ENCODE measurements around the gene TUBGCP3. TPM values are rescaled to one million over a fixed set of nuclear protein-coding genes. Genes with fewer than 3 reads are reported as not detected.

Gene TUBGCP3
- total RNA-seq, 1 donor from 2014 or later, result 31.8 TPM

DNA sequence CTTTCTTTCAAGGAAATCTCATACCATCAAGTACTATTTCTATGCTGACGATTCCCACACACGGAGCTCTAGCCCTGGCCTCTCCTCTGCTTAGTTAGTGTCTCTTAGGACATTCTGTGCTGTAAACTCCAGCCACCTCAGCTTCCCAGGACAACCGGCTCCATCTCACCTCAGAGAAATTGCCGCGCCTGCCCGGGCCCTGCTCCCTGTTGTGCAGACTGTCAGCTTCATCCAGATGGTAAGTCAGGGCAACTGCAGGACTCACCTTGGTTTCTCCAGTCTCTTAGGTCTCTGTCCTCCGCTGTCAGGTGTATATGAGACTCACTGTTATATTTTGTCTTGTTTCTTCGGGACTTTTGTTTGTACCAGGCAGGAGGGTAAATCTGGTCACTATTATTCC, 113.1 kb downstream of the TUBGCP3 start:
- H3K27me3 Mint-ChIP-seq, result no peaks in the 10 kb centered on the region
- H3K27ac Mint-ChIP-seq, result no peak overlapping the region
- no peak overlapping the region for H3K4me3 Mint-ChIP-seq (ENCODE audit: low read depth)
- peaks cover 4% of the 10 kb centered on the region for H3K36me3 Mint-ChIP-seq (ENCODE audit: insufficient read depth)
- peaks cover 11% of the 10 kb centered on the region for H3K9me3 Mint-ChIP-seq (ENCODE audit: low read depth)
- H3K4me1 Mint-ChIP-seq (ENCODE audit: low read depth), result no peaks in the 10 kb centered on the region
- TF ChIP-seq, protein P1, sequence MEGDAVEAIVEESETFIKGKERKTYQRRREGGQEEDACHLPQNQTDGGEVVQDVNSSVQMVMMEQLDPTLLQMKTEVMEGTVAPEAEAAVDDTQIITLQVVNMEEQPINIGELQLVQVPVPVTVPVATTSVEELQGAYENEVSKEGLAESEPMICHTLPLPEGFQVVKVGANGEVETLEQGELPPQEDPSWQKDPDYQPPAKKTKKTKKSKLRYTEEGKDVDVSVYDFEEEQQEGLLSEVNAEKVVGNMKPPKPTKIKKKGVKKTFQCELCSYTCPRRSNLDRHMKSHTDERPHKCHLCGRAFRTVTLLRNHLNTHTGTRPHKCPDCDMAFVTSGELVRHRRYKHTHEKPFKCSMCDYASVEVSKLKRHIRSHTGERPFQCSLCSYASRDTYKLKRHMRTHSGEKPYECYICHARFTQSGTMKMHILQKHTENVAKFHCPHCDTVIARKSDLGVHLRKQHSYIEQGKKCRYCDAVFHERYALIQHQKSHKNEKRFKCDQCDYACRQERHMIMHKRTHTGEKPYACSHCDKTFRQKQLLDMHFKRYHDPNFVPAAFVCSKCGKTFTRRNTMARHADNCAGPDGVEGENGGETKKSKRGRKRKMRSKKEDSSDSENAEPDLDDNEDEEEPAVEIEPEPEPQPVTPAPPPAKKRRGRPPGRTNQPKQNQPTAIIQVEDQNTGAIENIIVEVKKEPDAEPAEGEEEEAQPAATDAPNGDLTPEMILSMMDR (IDR thresholded peaks at IDR 0.05; ENCODE audit: unreplicated experiment), result no peak
- no peak for DNase-seq (ENCODE audit: low spot score, unreplicated experiment)

DNA sequence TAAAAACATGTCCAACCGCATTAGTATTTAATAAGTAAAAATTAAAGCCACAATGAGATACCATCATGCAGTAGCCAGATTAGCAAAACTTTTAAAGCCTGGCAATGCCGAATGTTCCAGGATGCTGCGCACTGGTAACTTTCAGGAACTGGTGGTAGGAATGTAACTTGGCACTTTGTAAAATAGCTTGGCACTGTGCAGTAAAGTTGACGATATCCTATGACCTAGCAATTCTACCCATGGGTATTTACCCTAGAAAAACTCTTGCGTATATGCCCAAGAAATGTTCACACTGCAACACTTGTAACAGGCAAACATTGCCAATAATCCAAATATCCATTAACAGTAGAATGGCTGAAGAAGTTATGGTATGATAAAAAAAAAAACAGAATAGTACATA, 114.1 kb downstream of the TUBGCP3 start:
- no peaks in the 10 kb centered on the region for H3K27me3 Mint-ChIP-seq
- H3K36me3 Mint-ChIP-seq (ENCODE audit: insufficient read depth), result peaks cover 4% of the 10 kb centered on the region
- H3K9me3 Mint-ChIP-seq (ENCODE audit: low read depth), result peaks cover 11% of the 10 kb centered on the region
- no peak for DNase-seq (ENCODE audit: low spot score, unreplicated experiment)
- H3K4me1 Mint-ChIP-seq (ENCODE audit: low read depth), result no peaks in the 10 kb centered on the region
- no peak overlapping the region for H3K27ac Mint-ChIP-seq
- TF ChIP-seq, protein P1 (IDR thresholded peaks at IDR 0.05; ENCODE audit: unreplicated experiment), result peak; percentile 12
- H3K4me3 Mint-ChIP-seq (ENCODE audit: low read depth), result no peak overlapping the region

DNA sequence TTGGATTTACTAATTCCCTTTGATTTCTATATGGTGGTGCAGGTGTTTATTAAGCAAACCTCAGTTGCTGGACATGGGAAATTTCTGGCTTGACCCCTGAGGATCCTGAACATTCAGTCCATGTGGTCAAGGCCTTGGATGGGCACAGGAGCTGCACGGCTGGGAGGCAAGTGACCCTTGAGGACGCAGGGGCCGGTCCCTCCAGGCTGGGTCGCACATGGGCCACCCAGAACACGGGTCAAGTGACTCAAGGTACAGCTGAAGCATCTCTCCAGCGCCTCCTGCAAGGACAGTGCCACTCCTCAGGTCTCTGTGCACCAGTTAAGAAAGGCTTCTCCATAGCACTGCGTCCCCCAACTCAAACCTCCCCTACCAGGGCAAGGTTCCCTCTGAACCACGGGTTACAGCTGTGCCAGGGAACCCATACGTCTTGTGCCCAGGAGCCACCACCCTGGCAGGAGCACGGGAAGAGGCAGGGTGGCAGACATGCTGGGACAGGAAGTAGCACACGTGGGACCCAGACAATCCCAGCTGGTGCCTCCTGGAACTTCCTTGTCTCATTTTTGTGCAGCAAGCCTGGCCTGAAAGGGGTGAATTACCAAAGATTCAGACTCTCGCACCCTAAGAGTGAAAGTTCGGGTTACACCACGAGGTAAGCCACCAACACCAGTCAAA, 118.7 kb downstream of the TUBGCP3 start:
- Mint-ChIP-seq H3K9me3 (ENCODE audit: low read depth) (peaks cover 11% of the 10 kb centered on the region), H3K27ac (no peak overlapping the region), H3K27me3 (no peaks in the 10 kb centered on the region), H3K4me3 (ENCODE audit: low read depth) (no peak overlapping the region), H3K4me1 (ENCODE audit: low read depth) (no peaks in the 10 kb centered on the region), H3K36me3 (ENCODE audit: insufficient read depth) (peaks cover 4% of the 10 kb centered on the region)
- no peak for DNase-seq (ENCODE audit: low spot score, unreplicated experiment)
- TF ChIP-seq, protein P1 (IDR thresholded peaks at IDR 0.05; ENCODE audit: unreplicated experiment), result no peak

DNA sequence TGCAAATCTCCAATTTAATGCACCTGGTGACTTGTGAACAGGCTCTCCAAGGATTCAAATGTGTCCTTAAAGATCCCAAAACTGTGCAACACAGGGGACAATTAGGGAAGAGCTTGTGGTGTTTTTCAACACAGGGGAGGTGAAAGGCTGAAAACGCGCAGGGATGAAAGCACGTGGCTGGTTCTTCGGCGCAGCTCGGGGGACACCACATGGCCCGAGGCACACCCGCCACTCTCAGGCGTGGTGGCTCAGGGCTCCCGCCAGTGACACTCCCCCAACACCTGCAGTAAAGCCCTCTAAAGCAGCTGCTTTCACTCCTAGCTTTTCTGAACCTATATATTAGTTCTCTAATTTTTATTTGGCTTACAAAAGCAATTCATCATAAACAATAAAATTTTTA, 119.9 kb downstream of the TUBGCP3 start:
- H3K27me3 Mint-ChIP-seq, result no peaks in the 10 kb centered on the region
- no peak for DNase-seq (ENCODE audit: low spot score, unreplicated experiment)
- peaks cover 4% of the 10 kb centered on the region for H3K36me3 Mint-ChIP-seq (ENCODE audit: insufficient read depth)
- H3K4me3 Mint-ChIP-seq (ENCODE audit: low read depth), result no peak overlapping the region
- H3K4me1 Mint-ChIP-seq (ENCODE audit: low read depth), result no peaks in the 10 kb centered on the region
- H3K9me3 Mint-ChIP-seq (ENCODE audit: low read depth), result peaks cover 11% of the 10 kb centered on the region
- no peak overlapping the region for H3K27ac Mint-ChIP-seq
- TF ChIP-seq, protein P1 (IDR thresholded peaks at IDR 0.05; ENCODE audit: unreplicated experiment), result no peak

DNA sequence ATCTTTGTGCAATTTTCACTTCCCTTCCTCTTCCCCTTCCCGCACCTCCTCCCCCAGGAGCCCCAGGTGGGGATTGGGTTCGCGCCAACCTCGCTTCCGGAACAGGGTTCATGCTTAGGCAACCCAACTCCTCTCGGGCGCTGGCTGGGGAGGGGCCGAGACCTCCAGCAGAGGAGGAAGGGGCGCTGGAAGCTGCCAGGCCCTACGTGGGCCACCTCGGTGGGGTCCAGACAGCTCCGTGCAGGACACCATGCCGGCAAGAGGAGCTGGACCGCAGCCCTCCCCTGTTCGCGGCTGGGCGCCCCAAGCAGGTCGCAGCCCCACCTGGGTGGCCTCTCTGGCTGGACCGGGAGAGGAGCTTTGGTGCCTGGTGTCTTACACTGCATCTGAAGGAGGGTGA, 120.7 kb downstream of the TUBGCP3 start:
- no peak overlapping the region for H3K27ac Mint-ChIP-seq
- TF ChIP-seq, protein P1 (IDR thresholded peaks at IDR 0.05; ENCODE audit: unreplicated experiment), result no peak
- peaks cover 8% of the 10 kb centered on the region for H3K36me3 Mint-ChIP-seq (ENCODE audit: insufficient read depth)
- peaks cover 8% of the 10 kb centered on the region for H3K9me3 Mint-ChIP-seq (ENCODE audit: low read depth)
- no peak for DNase-seq (ENCODE audit: low spot score, unreplicated experiment)
- no peak overlapping the region for H3K4me3 Mint-ChIP-seq (ENCODE audit: low read depth)
- H3K4me1 Mint-ChIP-seq (ENCODE audit: low read depth), result no peaks in the 10 kb centered on the region
- no peaks in the 10 kb centered on the region for H3K27me3 Mint-ChIP-seq

All from progenitor cell of endocrine pancreas (in vitro differentiated cells).